Tibial artery (tissue), 4 donors: Measurements from ENCODE around the gene SLC27A5.
A peak's percentile ranks its signal among the peaks of the same experiment; 100 is the strongest.

ENCODE experiments used
- DNase-seq, 2 donors: peaks; one replicate each; pipeline ENCODE4 v3.0.0-alpha.2; 2019
- H3K27ac ChIP-seq, 2 donors: fragments of 200-600 bp; sonication (generic) in 1 of 2; 1 replicate in 1 of 2; 2 replicates in 1 of 2; pipeline ENCODE4 v1.5.1; 2018 to 2019; ENCODE audit warnings: mild to moderate bottlenecking in 1 of 2
- H3K27me3 ChIP-seq, 2 donors: fragments of 200-600 bp; sonication (generic) in 1 of 2; one replicate each; pipeline versions ENCODE4 v1.5.1 to v1.6.0; 2016 to 2019
- H3K36me3 ChIP-seq, 3 donors: fragments of 200-600 bp; sonication (generic) in 2 of 3; one replicate each; pipeline ENCODE4 v1.5.1; 2016 to 2019; ENCODE audit warnings: mild to moderate bottlenecking in 2 of 3
- H3K4me1 ChIP-seq, 4 donors: fragments of 200-600 bp; sonication (generic) in 2 of 4; 1 replicate in 3 of 4; 2 replicates in 1 of 4; pipeline ENCODE4 v1.5.1; 2016 to 2019
- H3K4me3 ChIP-seq, 2 donors: fragments of 200-600 bp; sonication (generic) in 1 of 2; 1 replicate in 1 of 2; 2 replicates in 1 of 2; pipeline ENCODE4 v1.5.1; 2018 to 2019; ENCODE audit warnings: mild to moderate bottlenecking in 2 of 2
- H3K9me3 ChIP-seq, 3 donors: fragments of 200-600 bp; sonication (generic) in 1 of 3; one replicate each; pipeline ENCODE4 v1.5.1; 2016 to 2019
- CTCF ChIP-seq, 2 experiments: fragments of 200-600 bp in 1 of 2; fragments of 450-650 bp in 1 of 2; IDR thresholded peaks; one replicate each; pipeline ENCODE4 v1.5.1; 2017 to 2019; ENCODE audit warnings: antibody characterized with exemption in 2 of 2, mild to moderate bottlenecking in 1 of 2, moderate library complexity in 1 of 2
- intact Hi-C: fragments of 100-400 bp; cut with DNase I; formaldehyde crosslinking; loops from one replicate; pipeline ENCODE4 v1.15.0; 2023; ENCODE audit warnings: low total_unique reads

SLC27A5 gene

GRCh38 chr19:58469241-58470013 is 42.4 kb downstream of the SLC27A5 start:
- no peak overlapping the region for H3K27ac ChIP-seq
- intact Hi-C loops: no loop called here
- no peak for TF ChIP-seq CTCF (IDR thresholded peaks at IDR 0.05)
- peaks cover 0 to 25% (median 16%) of the 10 kb centered on the region in 4 donors for H3K4me1 ChIP-seq
- peaks cover 10 to 48% (median 35%) of the 10 kb centered on the region in 3 donors for H3K36me3 ChIP-seq
- DNase-seq: no peak
- no peak overlapping the region for H3K4me3 ChIP-seq
- H3K27me3 ChIP-seq: no peaks in the 10 kb centered on the region
- H3K9me3 ChIP-seq: no peaks in the 10 kb centered on the region

GRCh38 chr19:58468216-58468839 is 43.5 kb downstream of the SLC27A5 start:
- peaks cover 0 to 25% (median 16%) of the 10 kb centered on the region in 4 donors for H3K4me1 ChIP-seq
- H3K27me3 ChIP-seq: no peaks in the 10 kb centered on the region
- intact Hi-C loops: no loop called here
- no peak for DNase-seq
- H3K36me3 ChIP-seq: peaks cover 10 to 43% (median 35%) of the 10 kb centered on the region in 3 donors
- TF ChIP-seq CTCF (IDR thresholded peaks at IDR 0.05): no peak
- H3K4me3 ChIP-seq: peak overlapping the region; percentile 75 to 92
- H3K9me3 ChIP-seq: no peaks in the 10 kb centered on the region
- no peak overlapping the region for H3K27ac ChIP-seq

- Histone ChIP-seq H3K4me1 (peaks cover 0 to 25% (median 16%) of the 10 kb centered on the region in 4 donors), H3K27ac (peak within 1 kb of the TSS; percentile 79 to 81), H3K9me3 (no peaks in the 10 kb centered on the region), H3K36me3 (peaks cover 5 to 29% (median 24%) of the 10 kb centered on the region in 3 donors), H3K4me3 (peak within 1 kb of the TSS; percentile 75 to 92), H3K27me3 (no peaks in the 10 kb centered on the region)
- intact Hi-C loops: no loop called here
- TF ChIP-seq CTCF (IDR thresholded peaks at IDR 0.05): no peak
- peak; percentile 98 for DNase-seq
Measured at GRCh38 chr19:58466760-58467589, 44.8 kb downstream of the SLC27A5 start, which contains the start of gene ZNF324. Gene ZNF324 (plus strand): TSS chr19:58467080. CDS start chr19:58469186, 2,106 bp downstream.

- intact Hi-C loops: no loop called here
Measured at GRCh38 chr19:58466089-58466759, 45.6 kb downstream of the SLC27A5 start.

More at GRCh38 chr19:58466089-58466759, 45.6 kb downstream of the SLC27A5 start:
- H3K27me3 ChIP-seq: no peaks in the 10 kb centered on the region
- peak overlapping the region in 1 of 2 donors; percentile 79 for H3K27ac ChIP-seq
- peak overlapping the region; percentile 75 to 92 for H3K4me3 ChIP-seq
- peaks cover 0 to 22% (median 20%) of the 10 kb centered on the region in 3 donors for H3K36me3 ChIP-seq
- no peaks in the 10 kb centered on the region for H3K9me3 ChIP-seq
- no peak for TF ChIP-seq CTCF (IDR thresholded peaks at IDR 0.05)
- DNase-seq: no peak
- peaks cover 0 to 25% (median 16%) of the 10 kb centered on the region in 4 donors for H3K4me1 ChIP-seq
